GM12878 (cell line): ENCODE measurements around the gene PSMD14. TPM values are rescaled to one million over a fixed set of nuclear protein-coding genes. Genes with fewer than 3 reads are reported as not detected.

ENCODE experiments used
- ATAC-seq: fragments of 200-7000 bp; cut with Tn5 transposase; 3 replicates; pipeline ENCODE4 v1.9.1; 2020; ENCODE audit warnings: mild to moderate bottlenecking, moderate library complexity
- BruUV-seq: library from RNA; stranded (reverse); fragments of 400-500 nt; replicated peaks from 2 replicates; lab custom pipeline; 2021; lab: Mats Ljungman, UMichigan
- CTCF ChIA-PET: fragments of 300-600 bp; sonication (Branson Sonifier 250); formaldehyde crosslinking; extraction: SDS; loops from one replicate; lab custom pipeline; 2021; ENCODE audit warnings: inconsistent platforms; lab: Yijun Ruan, JAX
- POLR2A ChIA-PET: fragments of 350-600 bp; formaldehyde crosslinking; extraction: SDS; loops from one replicate; lab custom pipeline; 2021; ENCODE audit warnings: inconsistent platforms; lab: Charles Lee
- RAD21 ChIA-PET: fragments of 300-600 bp; sonication (Branson Sonifier 250); formaldehyde crosslinking; loops from one replicate; lab custom pipeline; 2023; ENCODE audit warnings: antibody characterized with exemption; ENCODE audit not compliant: unreplicated experiment; lab: Charles Lee
- SMC1A ChIA-PET: fragments of 300-600 bp; sonication (Branson Sonifier 250); formaldehyde crosslinking; loops from one replicate; lab custom pipeline; 2023; ENCODE audit not compliant: unreplicated experiment, uncharacterized antibody; lab: Charles Lee
- DNase-seq: peaks from one replicate; pipeline ENCODE4 v3.0.0-alpha.2; 2011; ENCODE audit warnings: low read depth, low spot score
- FAIRE-seq: peaks from 3 replicates; lab custom pipeline; 2011; peaks lifted over from hg19 to GRCh38; lab: Jason Lieb, UNC
- H2AFZ ChIP-seq: 2 replicates; pipeline ENCODE4 v1.6.0; 2011; ENCODE audit warnings: low read depth, low read length, control low read depth; ENCODE audit not compliant: control insufficient read depth
- H3K27ac ChIP-seq: 2 replicates; pipeline ENCODE4 v1.5.1; 2011; ENCODE audit warnings: control low read depth; ENCODE audit not compliant: control insufficient read depth, insufficient read depth
- H3K27me3 ChIP-seq, 2 experiments: replicated peaks in 1 of 2; 2 replicates each; pipeline versions ENCODE4 v1.6.0 to v1.6.1; 2011; ENCODE audit warnings: low read length in 1 of 2; ENCODE audit not compliant: control insufficient read depth in 2 of 2, insufficient read depth in 2 of 2
- H3K36me3 ChIP-seq, 2 experiments: 2 replicates each; pipeline ENCODE4 v1.5.1; 2011; ENCODE audit warnings: low read length in 1 of 2; ENCODE audit not compliant: control insufficient read depth in 2 of 2, insufficient read depth in 2 of 2
- H3K4me1 ChIP-seq: 2 replicates; pipeline ENCODE4 v1.6.1; 2011; ENCODE audit warnings: mild to moderate bottlenecking, low read length, moderate library complexity, mixed read lengths; ENCODE audit not compliant: control insufficient read depth, insufficient read depth
- H3K4me2 ChIP-seq: 2 replicates; pipeline ENCODE4 v1.6.0; 2011; ENCODE audit warnings: control low read depth; ENCODE audit not compliant: control insufficient read depth, insufficient read depth
- H3K4me3 ChIP-seq: fragments of 200-600 bp; sonication (generic); 2 replicates; pipeline ENCODE4 v1.5.1; 2016
- H3K79me2 ChIP-seq: 2 replicates; pipeline ENCODE4 v1.6.0; 2011; ENCODE audit warnings: low read length; ENCODE audit not compliant: control insufficient read depth, insufficient read depth
- H3K9ac ChIP-seq: 2 replicates; pipeline ENCODE4 v1.8.0; 2011; ENCODE audit warnings: low read length, control low read depth, mixed read lengths; ENCODE audit not compliant: control insufficient read depth, insufficient read depth
- H3K9me3 ChIP-seq: replicated peaks from 3 replicates; pipeline ENCODE4 v1.5.1; 2011; ENCODE audit warnings: mild to moderate bottlenecking, low read length; ENCODE audit not compliant: control insufficient read depth, insufficient read depth
- H4K20me1 ChIP-seq: 2 replicates; pipeline ENCODE4 v1.6.0; 2011; ENCODE audit not compliant: control insufficient read depth, insufficient read depth
- EZH2 ChIP-seq: IDR thresholded peaks from 2 replicates; pipeline ENCODE4 v1.6.1; 2012; ENCODE audit warnings: low read depth, mild to moderate bottlenecking, control low read depth, inconsistent platforms, low read length, borderline replicate concordance; ENCODE audit not compliant: control insufficient read depth
- NBN ChIP-seq: fragments of 450-650 bp; IDR thresholded peaks from 2 replicates; pipeline ENCODE4 v1.6.1; 2016
- RB1 ChIP-seq: fragments of 450-650 bp; formaldehyde crosslinking; IDR thresholded peaks from 2 replicates; pipeline ENCODE4 v1.6.1; 2017; ENCODE audit warnings: mild to moderate bottlenecking, borderline replicate concordance
- SP1 ChIP-seq: IDR thresholded peaks from one replicate; pipeline ENCODE4 v1.6.1; 2011; ENCODE audit warnings: low read depth, low read length
- TARDBP ChIP-seq: IDR thresholded peaks from 2 replicates; pipeline ENCODE4 v1.6.1; 2016; ENCODE audit warnings: borderline replicate concordance
- WRNIP1 ChIP-seq: IDR thresholded peaks from 2 replicates; pipeline ENCODE4 v1.6.1; 2011; ENCODE audit warnings: low read depth, low read length, improper control_type of control experiment, borderline replicate concordance
- ZBTB4 ChIP-seq: fragments of 450-650 bp; formaldehyde crosslinking; IDR thresholded peaks from 2 replicates; pipeline ENCODE4 v1.4.0; 2022; ENCODE audit warnings: mild to moderate bottlenecking, moderate library complexity
- WGBS: methylation state at CpG from one replicate; pipeline ENCODE4 v1.1.6; 2016; ENCODE audit warnings: low lambda C conversion rate; ENCODE audit not compliant: insufficient replicate concordance, insufficient coverage; ENCODE audit errors: missing lambda C conversion rate; 5-methylcytosine and 5-hydroxymethylcytosine counted together
- in situ Hi-C: fragments of 300-500 bp; cut with MboI; formaldehyde crosslinking; loops from 9 replicates; pipeline ENCODE4 v1.14.3; 2018; ENCODE audit warnings: mixed read lengths
- intact Hi-C: fragments of 100-400 bp; cut with micrococcal nuclease; formaldehyde crosslinking; loops from one replicate; pipeline ENCODE4 v1.14.2; 2022; ENCODE audit not compliant: unreplicated experiment
- polyA plus RNA-seq, 11 experiments: library from polyadenylated mRNA; depleted of rRNA in 4 of 11; unstranded in 6 of 11; stranded (reverse) in 5 of 11; fragments of >200 nt; fragmentation: Nextera tagmentation in 4 of 11; fragmentation: Illumina TruSeq in 1 of 11; extraction: Ambion mirVana in 4 of 11; extraction: Trizol in 1 of 11; gene quantifications; 1 replicate in 1 of 11; 2 replicates in 10 of 11; pipeline versions ENCODE4 v1.2.1 to v1.2.3, GENCODE V29; 2011 to 2016; ENCODE audit warnings: inconsistent platforms in 2 of 11, missing spikeins in 2 of 11, low read depth in 1 of 11
- total RNA-seq, 4 experiments: library from RNA; depleted of rRNA in 3 of 4; stranded (reverse); fragments of >200 nt in 3 of 4; fragmentation: Illumina TruSeq in 1 of 4; extraction: Trizol in 1 of 4; gene quantifications; 2 replicates each; pipeline versions ENCODE4 v1.2.1 to v1.2.3, GENCODE V29; 2013 to 2021
- TF ChIP-seq, protein P1 (sequence below): fragments of 450-650 bp; IDR thresholded peaks from 2 replicates; pipeline ENCODE4 v1.6.1; 2014; ENCODE audit warnings: mild to moderate bottlenecking
- TF ChIP-seq, protein P2 (sequence below): fragments of 450-650 bp; IDR thresholded peaks from 2 replicates; pipeline ENCODE4 v1.6.1; 2017; ENCODE audit warnings: borderline replicate concordance

The PSMD14 gene
- total and polyA plus RNA-seq, 10 of the 15 experiments (the other 5 are each of a cell fraction or from before 2014, with no cell fraction given): 70.5 to 253 (median 127) TPM

DNA sequence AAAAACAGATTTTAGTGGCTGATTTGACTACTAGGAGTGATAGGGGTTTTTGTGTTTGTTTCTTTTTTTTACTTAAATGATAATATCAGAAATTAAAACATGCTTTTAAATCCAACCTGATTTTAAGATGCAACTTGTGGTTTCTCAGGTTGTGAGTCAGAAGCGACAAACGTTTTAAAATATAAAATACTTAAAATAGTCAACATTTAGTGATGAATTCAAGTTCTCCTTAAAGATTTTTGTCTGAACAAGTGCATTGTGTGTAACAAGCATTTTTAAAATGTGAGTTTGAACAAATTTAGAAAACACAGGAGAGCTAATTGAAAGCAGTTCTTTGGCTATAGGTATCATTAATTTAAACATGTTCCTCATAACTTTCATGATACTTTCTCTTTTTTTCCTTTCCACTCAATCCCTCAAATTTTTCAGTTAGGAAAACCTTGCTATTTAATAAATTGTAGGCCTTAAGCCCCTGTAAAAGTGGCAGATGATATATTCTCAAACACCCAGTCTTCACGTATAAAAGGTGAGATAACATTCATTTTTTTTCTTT, 111.5 kb downstream of the PSMD14 start:
- H3K4me2 ChIP-seq: no peak overlapping the region
- H2AFZ ChIP-seq: no peak overlapping the region
- H3K4me1 ChIP-seq: peaks cover 5% of the 10 kb centered on the region; the same call in 1 of the 2 replicates
- ChIA-PET CTCF (interaction anchor here (1.3 kb wide), 1 partner anchor 31 kb away, joined by 3 read pairs; no protein-coding TSS in a partner anchor), SMC1A (interaction anchor here (0.9 kb wide), 1 partner anchor 17 kb away, joined by 3 read pairs; no protein-coding TSS in a partner anchor), POLR2A (no interaction called here), RAD21 (no interaction called here)
- WGBS: 49% methylated on average over 3 of the region's 3 CpGs
- no peaks in the 10 kb centered on the region for H4K20me1 ChIP-seq
- peaks cover 27 to 58% of the 10 kb centered on the region in 2 experiments for H3K27me3 ChIP-seq
- in situ Hi-C loops: no loop called here
- FAIRE-seq (no peak), ATAC-seq (no peak), DNase-seq (no peak)
- intact Hi-C loops: loop anchor here (10.0 kb wide), 1 partner anchor 525 kb away; no protein-coding TSS in a partner anchor
- no peaks in the 10 kb centered on the region; the same call in 2 of the 3 replicates for H3K9me3 ChIP-seq
- no TSS peak for BruUV-seq
- H3K27ac ChIP-seq: no peak overlapping the region
- H3K79me2 ChIP-seq: no peaks in the 10 kb centered on the region
- H3K36me3 ChIP-seq: no peaks in the 10 kb centered on the region
- TF ChIP-seq EZH2: 0 out of 2 replicates have a peak, but pooled peaks have one; percentile 2
- TF ChIP-seq, protein P1, sequence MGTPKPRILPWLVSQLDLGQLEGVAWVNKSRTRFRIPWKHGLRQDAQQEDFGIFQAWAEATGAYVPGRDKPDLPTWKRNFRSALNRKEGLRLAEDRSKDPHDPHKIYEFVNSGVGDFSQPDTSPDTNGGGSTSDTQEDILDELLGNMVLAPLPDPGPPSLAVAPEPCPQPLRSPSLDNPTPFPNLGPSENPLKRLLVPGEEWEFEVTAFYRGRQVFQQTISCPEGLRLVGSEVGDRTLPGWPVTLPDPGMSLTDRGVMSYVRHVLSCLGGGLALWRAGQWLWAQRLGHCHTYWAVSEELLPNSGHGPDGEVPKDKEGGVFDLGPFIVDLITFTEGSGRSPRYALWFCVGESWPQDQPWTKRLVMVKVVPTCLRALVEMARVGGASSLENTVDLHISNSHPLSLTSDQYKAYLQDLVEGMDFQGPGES: no peak
- H3K4me3 ChIP-seq: no peak overlapping the region
- H3K9ac ChIP-seq: no peak overlapping the region

GRCh38 chr2:161420406-161421074, 112.3 kb downstream of the PSMD14 start:
- in situ Hi-C loops (no loop called here), intact Hi-C loops (loop anchor here (10.0 kb wide), 1 partner anchor 524 kb away; no protein-coding TSS in a partner anchor)
- Histone ChIP-seq H3K27me3 (peaks cover 25 to 56% of the 10 kb centered on the region in 2 experiments), H3K4me3 (no peak overlapping the region), H3K9me3 (no peaks in the 10 kb centered on the region; the same call in 1 of the 3 replicates), H3K36me3 (no peaks in the 10 kb centered on the region), H4K20me1 (no peaks in the 10 kb centered on the region), H3K9ac (no peak overlapping the region), H3K27ac (no peak overlapping the region), H3K79me2 (no peaks in the 10 kb centered on the region), H2AFZ (no peak overlapping the region), H3K4me1 (peaks cover 5% of the 10 kb centered on the region; the same call in 1 of the 2 replicates), H3K4me2 (no peak overlapping the region)
- CTCF ChIA-PET: interaction anchor here (1.3 kb wide), 1 partner anchor 32 kb away, joined by 3 read pairs; no protein-coding TSS in a partner anchor
- 34% methylated on average over 11 of the region's 11 CpGs for WGBS
- BruUV-seq: no TSS peak
- FAIRE-seq (no peak), DNase-seq (no peak), ATAC-seq (no peak)
- POLR2A ChIA-PET: no interaction called here
- RAD21 ChIA-PET: no interaction called here
- SMC1A ChIA-PET: interaction anchor here (0.9 kb wide), 1 partner anchor 16 kb away, joined by 3 read pairs; no protein-coding TSS in a partner anchor
- TF ChIP-seq ZBTB4 (CRISPR knock-in tag) (no peak), SP1 (no peak), WRNIP1 (no peak), RB1 (no peak), NBN (no peak), TARDBP (no peak)
- TF ChIP-seq, protein P2, sequence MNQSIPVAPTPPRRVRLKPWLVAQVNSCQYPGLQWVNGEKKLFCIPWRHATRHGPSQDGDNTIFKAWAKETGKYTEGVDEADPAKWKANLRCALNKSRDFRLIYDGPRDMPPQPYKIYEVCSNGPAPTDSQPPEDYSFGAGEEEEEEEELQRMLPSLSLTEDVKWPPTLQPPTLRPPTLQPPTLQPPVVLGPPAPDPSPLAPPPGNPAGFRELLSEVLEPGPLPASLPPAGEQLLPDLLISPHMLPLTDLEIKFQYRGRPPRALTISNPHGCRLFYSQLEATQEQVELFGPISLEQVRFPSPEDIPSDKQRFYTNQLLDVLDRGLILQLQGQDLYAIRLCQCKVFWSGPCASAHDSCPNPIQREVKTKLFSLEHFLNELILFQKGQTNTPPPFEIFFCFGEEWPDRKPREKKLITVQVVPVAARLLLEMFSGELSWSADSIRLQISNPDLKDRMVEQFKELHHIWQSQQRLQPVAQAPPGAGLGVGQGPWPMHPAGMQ: no peak
